Measurements from ENCODE around the gene ZNF827.

Gene ZNF827

GRCh38 chr4:145716661-145717200, 221.9 kb downstream of the ZNF827 start:
- in situ Hi-C loops (cut with MboI; ENCODE audit: low pct_unique_long_range_greater_than_20kb, low sequenced_read_pairs, unreplicated experiment) = no loop called here
- no peak for TF ChIP-seq CTCF (IDR thresholded peaks at IDR 0.05; ENCODE audit: extremely low read depth, insufficient read depth, missing control alignments)
- DNase-seq (ENCODE audit: low spot score) = no peak

GRCh38 chr4:145716200-145716599, 222.4 kb downstream of the ZNF827 start:
- no peak for TF ChIP-seq CTCF (IDR thresholded peaks at IDR 0.05; ENCODE audit: extremely low read depth, insufficient read depth, missing control alignments)
- no peak for DNase-seq (ENCODE audit: low spot score)
- in situ Hi-C loops (cut with MboI; ENCODE audit: low pct_unique_long_range_greater_than_20kb, low sequenced_read_pairs, unreplicated experiment) = no loop called here

GRCh38 chr4:145709843-145710242, 228.8 kb downstream of the ZNF827 start:
- DNase-seq (ENCODE audit: low spot score) = peak; percentile 30
- no peak for TF ChIP-seq CTCF (IDR thresholded peaks at IDR 0.05; ENCODE audit: extremely low read depth, insufficient read depth, missing control alignments)
- in situ Hi-C loops (cut with MboI; ENCODE audit: low pct_unique_long_range_greater_than_20kb, low sequenced_read_pairs, unreplicated experiment) = no loop called here

- no peak for TF ChIP-seq CTCF (IDR thresholded peaks at IDR 0.05; ENCODE audit: extremely low read depth, insufficient read depth, missing control alignments)
- in situ Hi-C loops (cut with MboI; ENCODE audit: low pct_unique_long_range_greater_than_20kb, low sequenced_read_pairs, unreplicated experiment) = no loop called here
- no peak for DNase-seq (ENCODE audit: low spot score)
Measured at GRCh38 chr4:145709336-145709735, 229.3 kb downstream of the ZNF827 start.
